HG02759 (cell line): Measurements from ENCODE around the gene SHISA5.
"Not testable (repeated sequence)": the region's sequence is repeated elsewhere in the genome, so short reads cannot be mapped to it uniquely, and the experiment has no call there.

Source experiments
- ATAC-seq: cut with Tn5 transposase; IDR thresholded peaks from one replicate; pipeline ENCODE4 v1.9.1; 2021; ENCODE audit warnings: mild to moderate bottlenecking, moderate library complexity; ENCODE audit not compliant: unreplicated experiment

The SHISA5 gene

GRCh38 chr3:48521635-48522034 is 17.7 kb upstream of the SHISA5 start:
- no peak for ATAC-seq

- no peak for ATAC-seq
Observed at GRCh38 chr3:48519277-48519643, 15.3 kb upstream of the SHISA5 start.

- no peak for ATAC-seq
Observed at GRCh38 chr3:48518638-48519276, 14.8 kb upstream of the SHISA5 start.

GRCh38 chr3:48518069-48518468 is 14.1 kb upstream of the SHISA5 start:
- ATAC-seq, result no peak

- ATAC-seq, result no peak
Observed at GRCh38 chr3:48516571-48516970, 12.6 kb upstream of the SHISA5 start.

GRCh38 chr3:48514431-48515227 is 10.7 kb upstream of the SHISA5 start:
- no peak for ATAC-seq

GRCh38 chr3:48511551-48511950 is 7.6 kb upstream of the SHISA5 start:
- no peak for ATAC-seq

- no peak for ATAC-seq
Observed at GRCh38 chr3:48507256-48508061, 3.5 kb upstream of the SHISA5 start.

GRCh38 chr3:48505968-48506504 is 2.1 kb upstream of the SHISA5 start:
- ATAC-seq, result no peak

GRCh38 chr3:48505146-48505545 is 1.2 kb upstream of the SHISA5 start:
- no peak for ATAC-seq

- no peak for ATAC-seq
Observed at GRCh38 chr3:48503401-48504050, 448 bp downstream of the SHISA5 start.

- no peak for ATAC-seq
Observed at GRCh38 chr3:48502728-48503168, 1.2 kb downstream of the SHISA5 start.

- no peak for ATAC-seq
Observed at GRCh38 chr3:48502121-48502520, 1.9 kb downstream of the SHISA5 start.

GRCh38 chr3:48501196-48501595 is 2.8 kb downstream of the SHISA5 start:
- ATAC-seq, result no peak

- no peak for ATAC-seq
Observed at GRCh38 chr3:48500656-48501055, 3.3 kb downstream of the SHISA5 start.

- ATAC-seq, result no peak
Observed at GRCh38 chr3:48493203-48493501, 10.8 kb downstream of the SHISA5 start.

- ATAC-seq, result no peak
Observed at GRCh38 chr3:48492461-48493202, 11.3 kb downstream of the SHISA5 start.

- ATAC-seq, result no peak
Observed at GRCh38 chr3:48486952-48487351, 17.0 kb downstream of the SHISA5 start.

GRCh38 chr3:48482822-48483221 is 21.2 kb downstream of the SHISA5 start:
- not testable (repeated sequence) for ATAC-seq

GRCh38 chr3:48480891-48481290 is 23.1 kb downstream of the SHISA5 start:
- not testable (repeated sequence) for ATAC-seq
